MM.1S (cell line): ENCODE results near the gene SENP6.

ENCODE experiments used
- CTCF ChIP-seq: fragments of 300-600 bp; sonication (generic); IDR thresholded peaks from 2 replicates; pipeline ENCODE4 v1.5.1; 2016; ENCODE audit warnings: antibody characterized with exemption, low read length, mixed read lengths
- EZH2 ChIP-seq: fragments of 300-600 bp; sonication (generic); optimal IDR thresholded peaks from 2 replicates; pipeline ENCODE3; 2017; ENCODE audit warnings: low read depth, mild to moderate bottlenecking, antibody characterized with exemption, low read length, mixed read lengths
- EZH2phosphoT487 ChIP-seq: fragments of 300-600 bp; sonication (generic); IDR thresholded peaks from 2 replicates; pipeline ENCODE4 v1.6.1; 2018; ENCODE audit warnings: antibody characterized with exemption, low read length

GRCh38 chr6:75673884-75674283, 72.2 kb downstream of the SENP6 start:
- TF ChIP-seq CTCF (no peak), EZH2phosphoT487 (no peak), EZH2 (no peak)
